HCT116 (cell line): ENCODE measurements around the gene EPGN.

Experiments used
- CTCF ChIP-seq, 3 experiments: fragments of 200-600 bp in 1 of 3; sonication (generic) in 1 of 3; IDR thresholded peaks in 2 of 3; conservative IDR thresholded peaks in 1 of 3; 2 replicates each; pipeline ENCODE4 v1.5.1; 2012 to 2017; ENCODE audit warnings: low read depth in 2 of 3, low read length in 2 of 3, antibody characterized with exemption in 1 of 3, borderline replicate concordance in 1 of 3, control low read depth in 1 of 3, mild to moderate bottlenecking in 1 of 3, mixed read lengths in 1 of 3, mixed run types in 1 of 3, moderate library complexity in 1 of 3; ENCODE audit not compliant: insufficient read depth in 1 of 3
- ELF1 ChIP-seq: IDR thresholded peaks from 2 replicates; pipeline ENCODE4 v1.6.1; 2012; ENCODE audit warnings: low read depth, borderline replicate concordance
- EZH2 ChIP-seq: fragments of 200-600 bp; sonication (generic); IDR thresholded peaks from 2 replicates; pipeline ENCODE4 v1.6.1; 2017; ENCODE audit warnings: antibody characterized with exemption, mixed run types
- EZH2phosphoT487 ChIP-seq: fragments of 200-600 bp; IDR thresholded peaks from 2 replicates; pipeline ENCODE4 v1.6.1; 2018; ENCODE audit warnings: antibody characterized with exemption, borderline replicate concordance
- MAX ChIP-seq: IDR thresholded peaks from 2 replicates; pipeline ENCODE4 v1.6.1; 2012
- POLR2A ChIP-seq: IDR thresholded peaks from 2 replicates; pipeline ENCODE4 v1.7.0; 2011; ENCODE audit warnings: borderline replicate concordance; ENCODE audit not compliant: insufficient read depth, insufficient read length; ENCODE audit errors: extremely low read depth
- POLR2AphosphoS5 ChIP-seq: IDR thresholded peaks from 2 replicates; pipeline ENCODE4 v1.6.1; 2011; ENCODE audit warnings: mild to moderate bottlenecking, low read depth, low read length, moderate library complexity
- SRF ChIP-seq: IDR thresholded peaks from 2 replicates; pipeline ENCODE4 v1.6.1; 2012; ENCODE audit warnings: low read depth
- TCF7L2 ChIP-seq: IDR thresholded peaks from 2 replicates; pipeline ENCODE4 v1.7.0; 2011; ENCODE audit warnings: borderline replicate concordance, inconsistent platforms; ENCODE audit not compliant: insufficient read depth, insufficient read length; ENCODE audit errors: extremely low read depth
- ZFX ChIP-seq: fragments of 450-650 bp; IDR thresholded peaks from 2 replicates; pipeline ENCODE4 v1.6.1; 2017

- TF ChIP-seq CTCF (IDR thresholded peaks at IDR 0.05 in 2 of 3, conservative IDR thresholded peaks at IDR 0.05 in 1 of 3; ENCODE audit: borderline replicate concordance in 1 of 3, insufficient read depth in 1 of 3, low read depth in 2 of 3, low read length in 2 of 3) (no peak), MAX (no peak), POLR2A (no peak), ZFX (no peak), ELF1 (no peak), POLR2AphosphoS5 (no peak), EZH2 (no peak), EZH2phosphoT487 (no peak), SRF (no peak), TCF7L2 (no peak)
These were observed 26.4 kb downstream of the EPGN start for GRCh38 chr4:74334636-74335035.
